CD1c-positive myeloid dendritic cell (primary cell): ENCODE results near the gene RMND1.
"Not testable (repeated sequence)": the region's sequence is repeated elsewhere in the genome, so short reads cannot be mapped to it uniquely, and the experiment has no call there.

ENCODE experiments used
- DNase-seq: peaks from one replicate; pipeline ENCODE4 v3.0.0-alpha.2; 2016; ENCODE audit errors: extremely low spot score

RMND1 gene

DNA sequence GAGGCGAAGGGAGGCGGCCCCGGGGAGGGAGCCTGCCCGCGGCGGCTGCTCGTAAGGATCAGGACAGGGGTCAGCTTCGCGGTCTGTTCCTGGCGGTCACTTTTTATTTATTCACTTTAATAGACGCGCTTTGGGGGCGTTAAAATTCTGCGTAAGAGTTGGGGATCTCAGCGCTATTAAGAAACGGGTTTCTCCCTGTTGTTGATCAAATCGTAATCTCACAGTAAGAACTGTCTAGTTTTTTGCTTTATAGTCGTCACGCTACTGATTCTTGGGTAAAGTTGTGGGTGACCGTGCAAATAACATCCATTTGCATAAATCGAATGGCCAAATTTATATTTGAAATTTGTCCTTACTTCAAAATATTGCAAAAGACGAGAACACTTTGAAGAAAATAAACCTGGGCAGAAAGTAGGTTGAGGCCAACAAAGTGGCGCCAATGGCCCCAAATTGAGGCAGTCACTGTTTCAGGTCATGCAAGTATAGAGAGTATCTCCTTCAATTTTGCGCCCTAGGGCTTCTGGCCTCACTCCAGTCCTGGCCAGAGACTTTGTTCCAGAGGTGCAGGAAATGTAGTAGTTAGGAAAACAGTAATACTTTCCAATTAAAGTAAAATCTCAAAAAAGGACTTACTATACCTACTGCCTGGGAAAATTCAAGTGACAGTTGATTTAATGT lies 963 bp upstream of the RMND1 start:
- DNase-seq: no peak

DNA sequence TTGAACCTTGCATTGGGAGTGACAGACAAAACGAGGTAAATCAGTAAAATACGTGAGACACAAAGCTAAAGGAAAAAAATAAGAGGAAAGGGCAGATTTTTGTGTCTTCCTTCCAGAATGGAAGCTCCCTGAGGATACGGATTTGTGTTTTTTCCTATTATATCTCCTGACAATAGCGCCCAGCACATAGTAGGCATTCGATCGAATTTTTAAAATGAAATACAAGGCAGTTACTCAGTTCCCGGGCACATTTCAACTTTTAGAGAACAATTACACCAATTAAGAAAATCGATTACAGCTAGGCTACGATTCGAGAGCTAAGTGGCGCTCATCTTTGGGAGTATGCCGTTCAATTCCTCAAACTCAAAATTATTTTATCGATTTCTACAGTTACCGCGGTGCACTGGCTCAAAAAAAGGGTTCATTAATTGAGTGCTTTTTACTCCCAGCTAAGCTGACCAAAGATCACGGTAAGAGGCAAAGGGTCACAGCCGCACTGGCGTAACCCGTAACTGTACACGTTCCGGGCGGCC lies 443 bp downstream of the RMND1 start:
- no peak for DNase-seq

DNA sequence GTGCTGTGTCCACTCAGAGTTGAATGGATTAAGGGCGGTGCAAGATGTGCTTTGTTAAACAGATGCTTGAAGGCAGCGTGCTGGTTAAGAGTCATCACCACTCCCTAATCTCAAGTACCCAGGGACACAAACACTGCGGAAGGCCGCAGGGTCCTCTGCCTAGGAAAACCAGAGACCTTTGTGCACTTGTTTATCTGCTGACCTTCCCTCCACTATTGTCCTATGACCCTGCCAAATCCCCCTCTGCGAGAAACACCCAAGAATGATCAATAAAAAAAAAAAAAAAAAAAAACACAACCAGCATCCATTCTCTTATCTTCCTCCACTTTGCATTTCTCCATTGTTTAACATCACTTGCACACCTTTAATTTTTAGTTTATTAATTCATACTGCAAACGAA lies 998 bp downstream of the RMND1 start:
- not testable (repeated sequence) for DNase-seq

DNA sequence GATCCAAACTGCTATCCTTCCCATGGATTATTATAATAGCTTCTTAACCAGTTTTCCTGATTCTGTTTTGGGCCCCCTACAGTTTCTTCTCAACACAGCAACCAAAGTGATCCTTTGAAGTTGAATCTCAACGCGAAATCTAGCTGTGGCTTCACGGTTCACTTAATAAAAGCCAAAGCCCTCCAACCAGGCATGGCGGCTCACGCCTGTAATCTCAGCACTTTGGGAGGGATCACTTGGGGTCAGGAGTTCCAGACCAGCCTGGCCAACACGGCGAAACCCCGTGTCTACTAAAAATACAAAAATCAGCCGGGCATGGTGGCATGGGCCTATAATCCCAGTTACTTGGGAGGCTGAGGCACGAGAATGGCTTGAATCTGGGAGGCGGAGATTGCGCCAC lies 3.3 kb downstream of the RMND1 start:
- no peak for DNase-seq

DNA sequence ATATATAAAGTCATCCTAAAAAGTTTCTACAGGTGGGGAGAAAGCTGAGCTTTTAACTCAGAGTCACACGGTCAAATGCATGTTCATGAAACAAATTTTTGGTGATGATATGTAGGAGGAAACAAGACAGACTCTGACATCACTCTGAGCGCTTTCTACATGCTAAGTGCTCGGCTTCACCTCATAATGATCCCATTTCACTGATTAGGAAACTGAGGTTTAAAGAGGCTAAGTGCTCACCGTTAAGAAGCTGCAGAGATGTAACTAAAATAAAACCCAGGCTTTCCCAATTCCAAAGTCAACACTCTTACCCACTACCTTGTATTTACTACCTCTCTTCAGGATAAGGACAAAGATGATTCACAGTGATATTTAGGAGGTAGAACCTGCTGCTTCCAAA lies 4.7 kb downstream of the RMND1 start:
- no peak for DNase-seq

DNA sequence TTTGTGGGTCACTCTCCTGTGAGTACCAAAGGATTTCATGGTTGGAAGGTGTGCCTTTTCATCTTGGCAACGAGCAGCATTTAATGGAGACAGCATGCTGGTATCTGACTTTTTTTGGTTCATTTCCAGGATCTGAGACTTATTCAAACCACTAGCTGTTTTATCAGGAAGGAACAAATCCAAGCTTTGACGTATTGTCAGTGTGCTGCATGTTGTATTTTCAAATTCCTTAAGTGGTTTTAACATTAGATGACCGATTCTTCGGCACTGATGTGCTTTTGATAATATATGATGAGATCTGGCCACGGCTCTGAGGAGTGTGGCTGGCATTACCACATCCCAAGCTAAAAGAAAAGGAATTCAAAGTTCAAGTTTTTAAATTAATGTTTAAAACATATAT lies 6.4 kb downstream of the RMND1 start:
- no peak for DNase-seq

DNA sequence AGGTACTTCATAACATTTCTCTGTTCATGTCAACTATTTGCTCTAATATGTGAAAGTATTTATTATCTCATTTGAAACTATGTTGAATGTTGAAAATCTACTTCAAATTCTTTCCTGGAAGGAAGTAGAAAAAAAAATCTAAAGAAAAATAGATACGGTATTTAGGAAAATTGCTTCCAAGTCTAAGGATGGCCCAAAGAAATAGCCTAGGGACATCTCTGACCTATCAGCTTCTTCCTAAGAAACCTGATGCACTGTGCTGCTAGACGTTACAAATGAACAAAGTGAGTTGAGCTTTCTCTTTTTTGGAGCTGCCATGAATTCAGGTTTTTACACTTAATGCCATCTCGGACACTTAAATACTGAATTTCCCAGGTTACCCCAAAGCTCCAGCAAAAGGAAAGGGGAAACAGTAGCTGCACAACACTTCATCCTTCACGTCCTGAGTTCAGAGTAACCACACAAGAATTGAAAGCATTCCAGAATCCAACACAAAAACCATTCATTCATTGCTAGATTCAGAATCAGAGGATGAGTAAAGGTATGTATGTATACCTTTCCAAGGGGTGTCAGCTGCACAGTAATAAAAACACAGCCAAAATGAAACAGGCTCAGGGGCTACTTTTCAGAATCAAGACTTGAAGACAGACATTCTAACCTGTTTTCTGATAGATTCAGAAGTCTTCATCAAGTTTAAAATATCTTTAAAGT lies 7.9 kb downstream of the RMND1 start:
- no peak for DNase-seq

DNA sequence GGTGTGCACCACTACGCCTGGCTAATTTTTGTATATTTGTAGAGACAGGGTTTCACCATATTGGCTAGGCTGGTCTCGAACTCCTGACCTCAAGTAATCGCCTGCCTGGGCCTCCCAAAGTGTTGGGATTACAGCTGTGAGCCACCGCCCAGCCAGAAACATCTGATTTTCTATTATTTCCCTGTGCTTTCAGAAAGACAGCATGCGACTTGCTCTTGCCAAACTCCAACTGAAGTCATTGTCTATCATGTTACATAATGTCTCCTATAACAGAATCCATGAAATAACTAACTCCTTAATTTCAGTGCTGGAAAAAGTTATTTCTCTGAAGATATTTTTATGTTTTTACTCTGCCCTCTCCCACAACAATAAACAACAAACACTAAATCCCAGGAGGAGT lies 8.5 kb downstream of the RMND1 start:
- no peak for DNase-seq

DNA sequence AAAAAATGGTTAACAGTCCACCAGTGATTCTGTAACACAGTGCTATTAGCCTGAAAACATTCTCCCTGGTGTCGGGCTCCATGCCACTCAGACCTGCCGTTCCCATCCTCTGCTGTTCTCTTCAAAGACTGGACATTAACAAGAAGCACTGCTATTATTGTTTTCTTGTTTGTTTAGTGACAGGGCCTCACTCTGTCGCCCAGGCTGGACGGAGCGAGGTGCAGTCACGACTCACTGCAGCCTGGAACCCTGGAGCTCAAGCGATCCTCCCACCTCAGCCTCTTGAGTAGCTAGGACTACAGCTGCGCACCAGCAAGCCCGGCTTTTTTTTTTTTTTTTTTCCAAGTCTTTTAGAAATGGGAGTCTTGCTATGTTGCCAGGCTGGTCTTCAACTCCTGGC lies 9.6 kb downstream of the RMND1 start:
- DNase-seq: no peak

DNA sequence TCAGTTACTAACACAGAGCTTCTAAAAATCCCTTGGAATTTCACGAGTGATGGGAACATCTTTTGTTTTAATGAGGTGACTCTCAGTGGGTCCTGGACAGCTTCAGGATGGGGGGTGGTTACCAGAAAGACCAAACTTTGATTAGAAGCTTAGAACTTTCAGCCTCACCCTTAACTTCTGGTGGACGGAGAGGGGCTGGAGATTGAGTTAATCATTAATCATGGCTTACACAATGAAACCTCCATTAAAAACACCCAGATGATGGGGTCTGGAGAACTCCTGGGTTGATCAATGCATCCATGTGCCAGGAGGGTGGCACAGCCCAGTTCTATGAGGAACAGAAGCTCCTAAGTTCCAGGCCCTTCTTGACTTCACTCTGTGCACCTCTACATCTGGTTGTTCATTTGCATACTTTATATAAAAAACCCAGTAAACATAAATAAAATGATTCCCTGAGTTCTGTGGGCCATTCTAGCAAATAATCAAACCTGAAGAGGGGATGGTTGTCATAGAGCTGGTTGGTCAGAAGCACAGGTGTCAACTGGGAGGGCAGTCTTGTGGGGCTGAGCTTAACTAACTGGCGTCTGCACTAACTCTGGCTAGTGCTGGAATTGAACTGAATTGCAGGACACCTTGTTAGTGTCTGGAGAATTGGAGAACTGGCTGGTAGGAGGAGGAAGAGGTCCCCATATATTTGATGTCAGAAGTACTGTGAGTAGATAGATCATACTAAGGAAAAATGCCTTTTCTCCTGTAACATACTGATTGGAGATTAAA lies 10.3 kb downstream of the RMND1 start:
- no peak for DNase-seq

DNA sequence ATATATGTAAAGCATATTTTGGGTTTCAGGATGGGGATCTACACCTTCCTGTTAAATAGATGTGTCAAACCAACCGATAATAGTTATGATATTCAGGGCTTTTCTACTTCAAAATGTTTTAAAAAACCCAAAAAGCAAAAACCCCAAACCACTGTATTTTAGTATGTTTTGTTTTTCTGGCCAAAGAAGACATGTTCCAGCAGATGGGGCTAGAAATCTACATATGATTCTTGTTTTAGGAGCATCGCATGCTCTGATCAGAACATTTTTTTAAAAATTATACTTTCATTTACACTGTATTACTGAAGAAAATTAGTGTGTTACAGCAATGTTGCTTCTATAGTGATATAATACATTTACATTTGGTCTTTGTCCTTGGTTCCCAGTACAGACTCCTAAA lies 11.0 kb downstream of the RMND1 start:
- peak; percentile 43 for DNase-seq

DNA sequence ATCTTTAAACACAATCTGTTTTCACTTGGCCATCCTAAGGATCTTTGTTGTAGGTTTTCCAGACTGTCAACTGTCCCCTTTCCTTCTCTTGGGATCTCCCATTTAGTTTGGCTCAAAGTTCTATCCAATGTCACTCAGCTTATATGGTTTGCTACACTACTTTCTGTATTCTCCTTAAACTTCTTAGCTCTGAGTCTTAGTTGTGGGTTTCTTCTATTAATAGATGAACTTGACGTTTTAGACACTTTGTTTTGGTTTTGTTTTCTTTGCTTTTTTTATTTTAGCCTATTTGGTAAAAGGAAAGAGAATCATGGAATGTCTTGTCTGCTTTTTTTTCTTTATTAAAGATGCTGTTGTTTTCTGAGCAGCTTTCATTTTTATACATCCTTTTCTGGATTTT lies 11.4 kb downstream of the RMND1 start:
- no peak for DNase-seq

DNA sequence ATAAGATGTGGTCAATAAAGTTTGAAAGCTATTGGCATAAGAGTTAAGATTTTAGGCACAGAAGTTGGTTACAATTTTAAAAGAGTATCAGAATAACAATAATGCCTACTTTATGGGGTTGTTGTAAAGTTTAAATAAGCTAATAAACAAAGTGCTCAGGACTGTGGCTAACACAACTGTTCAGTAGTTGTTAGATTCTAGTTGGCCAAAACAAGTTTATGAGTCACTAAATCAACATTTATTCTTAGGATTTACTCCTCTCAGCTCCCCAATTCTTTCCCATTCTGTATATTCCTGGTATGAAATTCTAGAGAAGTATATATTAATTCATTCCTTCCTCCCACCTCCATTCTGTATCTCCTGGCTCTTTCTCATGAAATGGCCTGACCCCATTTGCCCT lies 14.5 kb downstream of the RMND1 start:
- no peak for DNase-seq

DNA sequence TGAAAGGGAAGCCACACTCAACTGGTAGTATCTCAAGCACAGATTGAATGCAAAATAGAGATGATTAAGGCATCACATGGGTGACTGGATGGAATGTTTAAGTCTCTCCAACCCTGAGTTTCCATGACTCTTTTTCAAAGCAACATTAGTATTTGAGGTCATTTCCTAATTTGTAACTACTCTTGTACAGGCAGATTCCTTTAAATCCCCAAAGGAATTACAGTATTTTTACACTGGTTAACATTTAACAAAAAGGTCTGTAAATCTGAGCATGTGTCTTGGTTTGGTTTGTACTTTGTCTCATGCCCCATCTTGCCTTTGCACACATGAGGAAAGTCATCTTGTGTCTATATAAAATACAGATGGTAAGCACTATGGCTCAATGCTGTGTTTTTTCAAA lies 15.1 kb downstream of the RMND1 start:
- no peak for DNase-seq

DNA sequence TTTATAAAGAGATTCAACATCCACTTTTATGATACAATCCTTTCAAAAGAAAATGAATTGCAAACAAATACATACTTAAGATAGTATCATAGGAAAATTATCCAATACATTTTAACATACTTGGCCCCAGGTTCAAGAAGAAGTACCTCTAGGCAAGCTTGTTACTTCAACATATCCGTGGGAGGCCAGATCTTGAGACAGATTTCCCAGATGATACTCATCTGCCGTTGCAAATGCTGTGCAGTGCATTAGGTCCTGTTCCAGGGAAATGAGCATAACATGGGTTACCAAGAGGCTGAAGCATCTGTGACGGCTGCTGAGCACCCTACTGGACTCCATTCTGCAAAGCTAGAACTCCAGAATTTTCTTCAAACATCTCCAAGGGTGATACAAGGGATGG lies 15.6 kb downstream of the RMND1 start:
- no peak for DNase-seq

DNA sequence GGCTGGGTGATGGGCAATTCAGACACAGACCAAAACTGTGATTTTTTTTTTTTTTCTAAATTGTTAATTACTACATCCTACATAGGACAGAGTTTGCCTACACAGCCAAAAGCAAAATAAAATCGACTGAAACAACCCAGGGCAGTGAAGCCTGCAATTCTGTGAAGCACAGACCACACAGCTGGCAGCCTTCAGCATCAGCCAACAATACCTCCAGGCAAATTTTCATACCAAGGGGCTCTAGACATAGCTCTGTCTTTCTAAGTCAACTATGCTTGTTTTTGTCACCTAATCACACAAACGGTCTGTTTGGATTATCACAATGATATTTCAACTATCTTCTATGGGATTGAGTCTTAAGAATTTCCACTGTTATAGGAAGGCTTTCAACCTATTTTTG lies 17.6 kb downstream of the RMND1 start:
- DNase-seq: no peak

DNA sequence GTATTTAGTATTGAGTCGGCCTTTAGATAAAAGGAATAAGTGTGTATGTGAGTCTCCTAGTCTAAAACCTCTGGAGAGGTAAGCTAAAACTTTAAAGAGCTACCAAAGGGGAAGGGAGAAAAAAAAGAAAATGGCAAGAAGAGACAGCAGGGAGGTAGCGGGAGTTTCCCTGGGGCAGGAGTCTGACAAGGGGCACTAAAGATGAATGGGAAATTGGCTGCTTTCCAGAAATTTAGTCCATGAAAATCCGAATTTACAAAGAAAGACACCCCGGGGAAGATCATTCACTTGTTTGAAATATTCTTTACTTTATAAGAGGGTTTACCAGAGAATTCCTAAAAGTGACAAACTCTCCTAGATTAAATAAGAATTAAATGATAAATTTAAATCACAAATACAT lies 19.3 kb downstream of the RMND1 start:
- DNase-seq: no peak

DNA sequence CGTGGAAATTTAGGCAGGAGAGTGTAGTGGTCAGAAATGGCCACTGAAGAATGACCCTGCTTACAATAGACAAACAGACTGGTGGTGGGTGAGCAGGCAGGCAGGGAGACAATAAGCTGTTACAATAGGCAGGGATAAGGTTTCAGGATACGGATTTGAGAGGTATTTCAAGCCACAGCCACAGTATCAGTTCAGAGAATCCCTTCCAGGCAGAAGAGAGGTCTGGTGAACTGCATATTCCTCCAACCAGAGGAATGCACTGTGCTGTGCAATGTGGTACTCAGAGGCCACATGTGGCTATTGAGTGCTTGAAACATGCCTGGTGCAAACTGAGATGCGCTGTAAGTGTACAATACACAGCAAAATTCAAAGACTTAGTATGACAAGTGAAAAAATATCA lies 20.6 kb downstream of the RMND1 start:
- DNase-seq: no peak

DNA sequence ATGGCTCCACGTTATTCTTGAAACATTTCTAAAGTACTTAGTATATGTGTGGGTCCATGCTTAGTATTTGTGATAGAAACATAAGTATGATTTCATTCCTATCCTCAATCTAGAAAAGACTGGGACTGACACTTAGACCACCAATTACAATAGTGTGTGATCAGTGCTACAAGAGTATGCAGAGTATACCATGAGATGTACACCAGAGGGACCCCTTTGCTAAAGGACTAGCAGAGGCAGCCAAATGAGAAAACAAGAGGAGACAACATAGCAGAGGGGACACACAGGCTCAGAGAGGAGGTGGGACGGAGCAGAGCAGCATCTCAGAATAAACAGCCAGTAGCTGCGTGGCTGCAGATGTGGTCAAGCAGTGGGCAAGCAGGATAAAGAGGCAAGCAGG lies 21.0 kb downstream of the RMND1 start:
- DNase-seq: no peak

DNA sequence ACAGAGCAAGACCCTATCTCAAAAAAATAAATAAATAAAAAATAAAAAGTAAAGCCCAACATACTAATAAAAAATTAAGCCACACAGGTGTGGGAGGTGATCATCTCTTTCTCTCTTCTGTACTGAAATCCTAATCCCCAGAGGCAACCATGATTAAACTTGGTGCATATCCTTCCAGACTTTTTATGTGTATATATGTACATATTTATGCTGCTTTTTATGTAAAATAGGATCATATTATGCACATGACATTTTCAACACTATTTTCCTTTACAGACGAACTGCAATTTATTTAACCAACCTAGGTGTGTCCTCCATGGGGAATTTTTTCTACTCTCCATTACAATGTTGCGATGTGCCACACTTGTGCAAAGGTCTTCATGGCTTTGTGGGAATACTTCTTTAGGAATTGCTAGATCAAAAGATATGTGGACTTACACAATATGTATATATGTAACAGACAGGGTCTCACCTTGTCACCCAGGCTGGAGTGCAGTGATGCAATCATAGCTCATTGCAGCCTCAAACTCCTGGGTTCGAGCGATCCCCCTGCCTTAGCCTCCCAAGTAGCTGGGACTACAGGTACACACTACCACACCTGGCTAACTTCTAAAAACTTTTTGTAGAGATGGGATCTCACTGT lies 23.7 kb downstream of the RMND1 start:
- no peak for DNase-seq

DNA sequence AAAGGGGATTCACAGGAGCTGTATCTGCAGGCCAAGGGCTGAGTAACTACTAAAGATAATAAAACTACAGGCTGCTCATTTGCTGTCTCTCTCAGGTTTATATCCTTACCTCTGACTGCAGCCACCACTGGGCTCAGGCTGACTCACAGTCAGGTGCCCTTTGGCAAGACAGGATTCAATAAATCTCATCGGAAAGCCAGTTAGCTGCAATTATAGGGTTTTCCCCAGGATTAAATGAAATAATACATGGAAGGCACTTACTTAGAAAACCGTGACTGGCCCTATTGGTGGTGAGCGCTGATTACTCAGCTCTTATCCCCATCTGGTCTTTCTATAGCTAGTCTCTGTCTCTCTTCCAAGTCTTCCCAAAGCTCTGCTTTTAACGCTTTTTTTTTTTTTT lies 26.4 kb downstream of the RMND1 start:
- DNase-seq: no peak

DNA sequence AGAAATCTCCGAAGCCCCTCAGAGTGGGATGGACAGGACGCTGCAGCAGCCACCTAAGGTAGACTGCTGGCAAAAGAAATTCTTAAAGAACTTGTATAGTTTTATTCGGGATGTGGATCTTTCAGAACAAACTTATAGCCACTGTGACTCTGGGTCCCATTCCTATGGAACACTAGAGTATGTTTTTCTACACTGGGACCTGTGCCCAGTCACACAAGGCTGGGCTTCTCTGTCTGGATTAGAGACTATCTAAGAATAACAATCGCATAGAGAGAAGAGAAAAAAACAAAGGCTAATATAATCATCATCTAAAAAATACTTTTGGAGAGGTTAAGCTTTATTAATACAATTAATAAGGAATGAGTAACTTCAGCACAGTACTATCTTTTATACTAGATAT lies 28.9 kb downstream of the RMND1 start:
- DNase-seq: no peak
